Lower lobe of right lung (tissue), 2 donors: ENCODE measurements around the gene TMEM204. TPM values are rescaled to one million over a fixed set of nuclear protein-coding genes. Genes with fewer than 3 reads are reported as not detected.

Experiments used
- ATAC-seq, 2 donors: fragments of 200-7000 bp; cut with Tn5 transposase; one replicate each; pipeline ENCODE4 v1.9.1; 2020 to 2022; ENCODE audit warnings: mild to moderate bottlenecking in 2 of 2, moderate library complexity in 2 of 2
- DNase-seq: peaks from one replicate; pipeline ENCODE4 v3.0.0-alpha.2; 2020
- H3K27ac ChIP-seq: fragments of 200-600 bp; one replicate; pipeline ENCODE4 v1.8.0; 2022
- H3K27me3 ChIP-seq: fragments of 200-600 bp; one replicate; pipeline ENCODE4 v1.8.0; 2022; ENCODE audit warnings: low read depth
- H3K36me3 ChIP-seq: fragments of 200-600 bp; one replicate; pipeline ENCODE4 v1.8.0; 2022; ENCODE audit warnings: mild to moderate bottlenecking
- H3K4me1 ChIP-seq: fragments of 200-600 bp; one replicate; pipeline ENCODE4 v1.8.0; 2022
- H3K4me3 ChIP-seq: fragments of 200-600 bp; one replicate; pipeline ENCODE4 v1.8.0; 2022; ENCODE audit warnings: mild to moderate bottlenecking
- H3K9me3 ChIP-seq: fragments of 200-600 bp; one replicate; pipeline ENCODE4 v1.8.0; 2022
- intact Hi-C: fragments of 100-400 bp; cut with DNase I; formaldehyde crosslinking; loops from one replicate; pipeline ENCODE4 v1.11.0; 2022
- total RNA-seq: library from RNA; stranded (reverse); fragmentation: NEBNext Ultra II Directional; extraction: Animal tissue kit (Norgen Biotek cat#: 25700); gene quantifications from one replicate; pipeline ENCODE4 v1.2.1, GENCODE V29; 2021
- TF ChIP-seq, protein P1 (sequence below): fragments of 200-600 bp; IDR thresholded peaks from one replicate; pipeline ENCODE4 v1.8.0; 2022; ENCODE audit warnings: antibody characterized with exemption, mild to moderate bottlenecking
- donor health status: DM: no; HTN: yes; CAD: no; lungs with severe emphysema.

The TMEM204 gene
- total RNA-seq, 1 donor from 2014 or later = 63.1 TPM

DNA sequence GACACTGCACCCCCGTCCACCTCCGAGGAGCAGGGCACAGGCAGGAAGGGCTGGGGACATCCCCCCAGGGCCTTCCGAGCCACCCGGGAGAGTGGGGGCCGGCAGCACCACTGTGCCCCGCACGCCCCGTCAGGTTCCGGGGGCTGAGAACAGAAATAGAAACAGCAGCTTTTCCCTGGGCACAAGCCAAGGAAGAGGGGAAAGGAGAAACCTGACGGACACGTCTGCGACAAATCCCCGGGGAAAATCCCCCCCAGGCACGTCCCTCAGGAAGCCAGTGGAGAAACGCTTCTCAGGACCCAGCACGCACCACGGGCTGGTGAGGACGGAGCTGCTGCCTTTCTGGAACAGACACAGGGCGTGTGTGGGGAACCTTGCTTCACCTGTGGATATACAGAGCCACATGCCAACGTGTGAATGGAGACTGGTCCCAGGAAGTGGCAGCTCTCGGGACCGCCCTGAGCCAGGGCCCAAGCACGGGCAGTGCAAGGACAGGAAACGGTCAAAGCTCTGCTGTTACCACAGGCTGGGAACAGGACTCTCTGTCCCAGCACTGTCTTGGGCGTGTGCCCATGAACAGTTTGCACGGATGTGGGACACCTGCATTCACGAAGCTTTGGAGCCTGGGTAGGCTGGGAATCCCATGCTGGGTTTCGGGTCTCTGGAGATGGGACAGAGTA is 1.2 kb upstream of the TMEM204 start:
- ATAC-seq (peak; percentile 44 to 54), DNase-seq (no peak)
- Histone ChIP-seq H3K4me3 (peak overlapping the region; percentile 73), H3K9me3 (no peaks in the 10 kb centered on the region), H3K27ac (peak overlapping the region; percentile 95), H3K27me3 (no peaks in the 10 kb centered on the region), H3K36me3 (peaks cover 20% of the 10 kb centered on the region), H3K4me1 (peaks cover 69% of the 10 kb centered on the region)
- TF ChIP-seq, protein P1, sequence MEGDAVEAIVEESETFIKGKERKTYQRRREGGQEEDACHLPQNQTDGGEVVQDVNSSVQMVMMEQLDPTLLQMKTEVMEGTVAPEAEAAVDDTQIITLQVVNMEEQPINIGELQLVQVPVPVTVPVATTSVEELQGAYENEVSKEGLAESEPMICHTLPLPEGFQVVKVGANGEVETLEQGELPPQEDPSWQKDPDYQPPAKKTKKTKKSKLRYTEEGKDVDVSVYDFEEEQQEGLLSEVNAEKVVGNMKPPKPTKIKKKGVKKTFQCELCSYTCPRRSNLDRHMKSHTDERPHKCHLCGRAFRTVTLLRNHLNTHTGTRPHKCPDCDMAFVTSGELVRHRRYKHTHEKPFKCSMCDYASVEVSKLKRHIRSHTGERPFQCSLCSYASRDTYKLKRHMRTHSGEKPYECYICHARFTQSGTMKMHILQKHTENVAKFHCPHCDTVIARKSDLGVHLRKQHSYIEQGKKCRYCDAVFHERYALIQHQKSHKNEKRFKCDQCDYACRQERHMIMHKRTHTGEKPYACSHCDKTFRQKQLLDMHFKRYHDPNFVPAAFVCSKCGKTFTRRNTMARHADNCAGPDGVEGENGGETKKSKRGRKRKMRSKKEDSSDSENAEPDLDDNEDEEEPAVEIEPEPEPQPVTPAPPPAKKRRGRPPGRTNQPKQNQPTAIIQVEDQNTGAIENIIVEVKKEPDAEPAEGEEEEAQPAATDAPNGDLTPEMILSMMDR = no peak
- intact Hi-C loops = no loop called here

DNA sequence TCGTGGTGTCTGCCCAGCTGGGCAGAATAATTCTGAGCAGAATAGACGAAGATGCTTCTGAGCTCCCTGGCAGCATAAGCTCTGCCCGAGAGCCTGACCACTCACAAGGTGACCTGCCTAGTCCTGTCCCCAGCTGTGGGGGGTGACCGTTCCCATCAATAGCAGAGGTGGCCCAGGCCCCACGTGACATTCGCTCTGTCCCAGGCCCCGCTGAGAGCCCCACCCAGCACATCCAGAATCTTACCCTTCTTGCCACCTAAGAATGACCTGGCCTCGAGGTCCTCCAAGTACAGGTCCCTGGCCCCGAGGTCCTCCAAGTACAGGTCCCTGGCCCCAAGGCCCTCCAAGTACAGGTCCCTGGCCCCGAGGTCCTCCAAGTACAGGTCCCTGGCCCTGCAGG is 695 bp upstream of the TMEM204 start:
- peak overlapping the region; percentile 95 for H3K27ac ChIP-seq
- no peaks in the 10 kb centered on the region for H3K27me3 ChIP-seq
- TF ChIP-seq, protein P1 = no peak
- intact Hi-C loops = no loop called here
- H3K9me3 ChIP-seq = no peaks in the 10 kb centered on the region
- DNase-seq (no peak), ATAC-seq (no peak)
- peaks cover 25% of the 10 kb centered on the region for H3K36me3 ChIP-seq
- peak overlapping the region; percentile 73 for H3K4me3 ChIP-seq
- peaks cover 64% of the 10 kb centered on the region for H3K4me1 ChIP-seq

DNA sequence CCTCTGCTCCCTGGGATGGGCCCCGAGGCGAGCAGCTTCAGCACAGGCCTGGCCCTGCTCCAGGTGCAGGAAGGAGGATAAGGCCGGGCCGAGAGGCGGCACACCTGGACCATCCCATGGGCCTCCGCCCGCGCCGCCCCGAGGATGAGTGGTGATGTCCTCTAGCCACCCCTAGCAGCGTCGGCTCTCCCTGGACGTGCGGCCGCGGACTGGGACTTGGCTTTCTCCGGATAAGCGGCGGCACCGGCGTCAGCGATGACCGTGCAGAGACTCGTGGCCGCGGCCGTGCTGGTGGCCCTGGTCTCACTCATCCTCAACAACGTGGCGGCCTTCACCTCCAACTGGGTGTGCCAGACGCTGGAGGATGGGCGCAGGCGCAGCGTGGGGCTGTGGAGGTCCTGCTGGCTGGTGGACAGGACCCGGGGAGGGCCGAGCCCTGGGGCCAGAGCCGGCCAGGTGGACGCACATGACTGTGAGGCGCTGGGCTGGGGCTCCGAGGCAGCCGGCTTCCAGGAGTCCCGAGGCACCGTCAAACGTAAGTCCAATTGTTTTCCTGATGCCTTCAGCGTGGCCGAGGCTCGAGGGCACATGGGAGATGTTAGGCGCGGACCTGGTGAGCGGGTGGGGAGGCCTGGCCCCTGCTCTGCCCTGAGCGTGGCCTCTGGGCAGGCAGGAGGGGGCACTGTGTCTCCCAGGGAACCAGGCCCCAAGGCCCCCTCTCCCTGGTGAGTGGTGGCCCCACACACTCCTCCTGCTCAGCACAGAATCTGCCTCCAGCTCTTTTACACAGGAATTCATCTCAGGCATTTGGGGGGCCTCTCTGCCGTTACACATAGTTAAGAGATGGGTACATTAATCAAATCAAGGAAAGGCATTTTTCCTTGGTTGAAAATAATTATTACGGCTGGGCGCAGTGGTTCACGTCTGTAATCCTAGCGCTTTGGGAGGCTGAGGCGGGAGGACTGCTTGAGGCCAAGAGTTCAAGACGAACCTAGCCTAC is 855 bp downstream of the TMEM204 start:
- TF ChIP-seq, protein P1 = no peak
- Histone ChIP-seq H3K4me3 (peak overlapping the region; percentile 73), H3K27ac (peak overlapping the region; percentile 95), H3K4me1 (peaks cover 65% of the 10 kb centered on the region), H3K27me3 (no peaks in the 10 kb centered on the region), H3K9me3 (no peaks in the 10 kb centered on the region), H3K36me3 (peaks cover 41% of the 10 kb centered on the region)
- no peak for DNase-seq
- ATAC-seq = no peak
- intact Hi-C loops = no loop called here

DNA sequence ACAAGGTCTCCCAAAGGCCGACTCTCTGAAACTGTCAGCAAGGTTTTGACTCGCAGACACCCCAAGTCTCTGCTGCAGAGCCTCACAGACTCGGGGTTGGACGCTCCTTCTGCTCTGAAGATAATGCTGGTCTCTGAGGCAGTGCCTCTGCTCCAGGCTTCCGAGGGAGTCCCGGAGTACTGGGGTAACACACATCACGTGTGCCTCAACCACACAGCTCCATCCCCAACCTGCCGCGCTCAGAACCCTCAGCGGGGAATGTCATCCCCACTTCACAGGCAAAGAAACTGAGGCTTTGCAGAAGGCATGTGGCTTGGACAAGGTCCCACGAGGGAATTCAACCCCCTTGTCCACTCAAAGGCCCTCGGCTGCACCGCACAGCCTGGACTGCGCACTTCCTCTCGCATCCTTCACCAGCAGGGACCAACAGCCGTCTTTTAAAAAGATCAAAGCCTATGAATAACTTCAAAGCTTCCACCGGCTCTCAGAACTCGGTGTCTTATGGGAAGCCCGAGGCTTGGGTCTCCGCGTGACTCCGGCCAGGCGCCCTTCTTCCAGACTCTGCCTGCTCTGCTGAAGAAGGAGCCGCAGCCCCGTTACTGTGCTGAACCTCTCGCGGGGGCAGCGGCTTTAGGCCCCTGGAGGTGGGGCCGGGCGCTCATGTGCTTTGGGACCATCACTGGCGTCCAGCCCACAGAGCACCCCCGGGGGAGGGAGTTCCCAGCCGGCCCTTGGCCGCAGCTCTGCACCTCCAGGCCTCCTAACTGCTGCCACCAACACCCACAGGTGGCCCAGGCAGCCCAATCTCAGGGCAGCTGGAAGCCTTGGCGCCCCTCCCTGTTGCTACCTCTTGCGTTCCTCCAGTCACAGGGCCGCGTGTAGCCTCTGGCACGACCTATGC is 2.2 kb downstream of the TMEM204 start:
- Histone ChIP-seq H3K4me3 (peak overlapping the region; percentile 73), H3K36me3 (peaks cover 54% of the 10 kb centered on the region), H3K27me3 (no peaks in the 10 kb centered on the region), H3K9me3 (no peaks in the 10 kb centered on the region), H3K27ac (peak overlapping the region; percentile 95), H3K4me1 (peaks cover 64% of the 10 kb centered on the region)
- TF ChIP-seq, protein P1 = no peak
- DNase-seq = no peak
- intact Hi-C loops = no loop called here
- no peak for ATAC-seq

DNA sequence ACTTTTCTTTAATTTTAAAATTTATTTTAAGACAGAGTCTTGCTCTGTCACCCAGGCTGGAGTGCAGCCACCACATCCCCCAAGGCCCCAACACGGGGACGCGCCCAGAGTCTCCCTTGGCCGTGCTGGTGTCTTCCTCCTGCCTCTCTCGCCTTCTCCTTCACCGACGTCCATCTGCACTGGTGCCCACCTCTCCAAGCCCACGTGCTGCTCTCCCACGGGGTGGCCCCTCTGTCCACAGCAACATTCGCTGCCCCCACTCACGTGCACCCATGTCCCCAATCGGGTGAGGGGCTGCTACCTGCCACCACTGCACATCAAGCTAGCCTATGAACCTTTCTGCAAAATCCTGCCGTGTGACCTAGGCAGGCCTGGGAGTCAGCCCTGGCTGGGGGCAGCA is 3.1 kb downstream of the TMEM204 start:
- H3K4me3 ChIP-seq = peak overlapping the region; percentile 73
- intact Hi-C loops = no loop called here
- DNase-seq (no peak), ATAC-seq (no peak)
- no peaks in the 10 kb centered on the region for H3K27me3 ChIP-seq
- H3K9me3 ChIP-seq = no peaks in the 10 kb centered on the region
- H3K27ac ChIP-seq = peak overlapping the region; percentile 95
- peaks cover 64% of the 10 kb centered on the region for H3K4me1 ChIP-seq
- TF ChIP-seq, protein P1 = no peak
- peaks cover 63% of the 10 kb centered on the region for H3K36me3 ChIP-seq
